Raji (cell line): ENCODE measurements around the gene URB1.

ENCODE experiments used
- POLR2A ChIP-seq: IDR thresholded peaks from 2 replicates; pipeline ENCODE4 v1.6.1; 2011; ENCODE audit warnings: low read depth, low read length, control low read depth; ENCODE audit not compliant: insufficient read depth

URB1 gene

DNA sequence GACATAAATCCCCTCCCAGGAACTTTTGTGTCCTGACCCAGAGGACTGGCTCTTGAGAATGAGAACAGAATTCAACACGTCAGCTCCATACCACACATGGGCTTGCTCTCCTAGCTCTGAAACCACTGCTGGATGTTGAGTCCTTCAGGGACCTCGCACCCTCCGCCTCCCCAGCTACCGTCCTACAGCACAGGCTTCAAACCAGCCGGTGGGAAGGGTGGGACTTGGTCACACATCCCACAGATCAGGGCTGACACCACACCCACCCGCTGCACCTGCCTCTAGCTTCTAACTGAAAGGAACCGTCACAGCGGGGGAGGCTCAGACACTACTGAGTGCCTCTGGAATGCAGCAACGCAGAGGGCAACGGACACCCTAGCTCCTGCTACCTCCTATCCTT, 70.1 kb downstream of the URB1 start:
- no peak for TF ChIP-seq POLR2A

DNA sequence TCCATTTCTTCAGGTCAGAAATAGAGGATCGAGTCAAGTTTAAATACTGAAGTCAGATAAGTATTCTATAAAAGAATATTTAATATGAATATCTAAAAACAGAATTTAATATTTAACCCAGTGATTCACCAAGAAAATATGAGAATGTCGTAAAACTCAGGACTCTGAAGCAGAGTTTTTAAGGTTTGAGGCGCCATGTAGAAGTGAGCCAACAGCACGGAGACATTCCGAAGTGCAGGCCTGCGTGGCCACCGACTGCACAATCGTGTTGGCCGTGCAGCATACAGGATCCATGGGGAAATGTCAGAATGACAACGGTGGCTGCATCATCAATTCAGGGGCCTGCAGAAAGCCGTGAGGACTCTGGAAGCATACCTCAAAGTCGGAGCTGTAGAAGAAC, 70.7 kb downstream of the URB1 start:
- TF ChIP-seq POLR2A: no peak

DNA sequence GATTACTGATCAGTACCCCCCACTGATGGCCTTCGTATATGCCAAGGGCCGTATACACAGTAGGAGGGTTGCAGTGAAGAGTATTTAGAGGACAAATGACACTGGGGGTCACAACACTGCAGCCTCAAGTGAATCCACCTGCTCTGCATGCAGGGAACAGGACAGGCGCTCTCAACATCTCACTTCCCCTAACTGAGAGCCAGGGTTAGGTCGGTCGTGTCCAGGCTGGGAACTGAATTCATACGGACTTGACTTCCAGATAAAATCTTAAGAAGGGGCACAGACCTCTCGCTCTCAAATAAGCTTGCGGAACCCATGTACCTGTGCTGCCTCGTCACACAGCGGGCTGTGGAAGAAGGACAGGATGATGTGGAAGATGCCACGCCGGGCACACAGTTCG, 71.3 kb downstream of the URB1 start:
- no peak for TF ChIP-seq POLR2A

DNA sequence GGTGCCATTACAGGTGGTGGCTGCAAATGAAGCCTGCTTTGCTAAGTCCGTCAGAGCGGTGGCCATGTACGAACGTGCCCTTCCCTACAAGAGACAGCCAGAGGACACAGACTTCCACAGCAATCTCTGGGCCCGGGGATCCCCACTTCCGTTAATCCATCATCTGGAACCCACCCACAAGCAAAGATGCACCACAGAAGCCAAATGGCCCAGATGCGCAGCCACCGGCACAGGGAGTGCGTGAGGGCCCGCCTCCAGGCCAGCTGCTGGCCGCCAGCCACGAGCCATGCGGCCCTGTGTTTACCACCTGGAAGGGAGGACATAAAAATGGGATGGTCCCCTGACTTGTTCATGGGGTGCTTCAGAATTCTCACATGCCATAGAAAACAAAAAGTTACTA, 72.1 kb downstream of the URB1 start:
- no peak for TF ChIP-seq POLR2A

DNA sequence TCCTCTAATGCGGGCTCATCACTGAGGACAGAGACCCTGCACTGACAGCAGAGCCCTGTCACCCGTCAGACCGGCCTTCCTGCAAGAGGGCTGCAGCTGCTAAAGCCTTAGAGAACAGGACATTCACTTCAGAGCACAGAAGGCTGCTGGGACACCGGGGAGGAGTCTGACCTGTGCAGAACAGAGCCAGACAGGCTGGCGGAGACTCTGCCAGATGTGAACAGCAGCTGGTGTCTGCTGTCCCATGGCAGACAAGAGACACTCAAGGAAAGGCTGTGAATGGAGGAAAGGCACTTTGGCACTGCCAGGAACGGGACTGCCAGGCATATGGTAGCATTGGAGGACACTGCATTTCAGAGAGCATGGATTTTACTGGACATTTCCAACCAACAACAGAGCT, 72.8 kb downstream of the URB1 start:
- TF ChIP-seq POLR2A: no peak

DNA sequence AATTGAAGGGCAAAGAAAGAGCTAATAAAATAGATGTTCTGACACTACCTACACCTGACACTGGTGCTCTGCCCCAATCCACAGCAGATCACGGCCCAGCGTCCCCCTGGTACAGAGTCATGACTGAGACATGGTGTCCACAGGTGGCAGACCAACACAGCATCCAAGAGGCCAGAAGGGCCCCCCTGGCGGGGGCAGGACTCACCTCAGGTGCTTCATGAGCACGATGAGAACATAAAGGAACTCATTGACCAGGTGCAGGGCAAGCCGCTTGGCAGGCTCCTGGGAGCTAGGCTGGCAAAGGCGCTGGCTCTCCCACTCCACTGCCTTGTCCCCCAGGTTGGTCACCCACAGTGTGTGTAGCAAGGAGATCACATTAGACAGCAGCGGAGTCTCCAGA, 73.8 kb downstream of the URB1 start:
- TF ChIP-seq POLR2A: no peak

DNA sequence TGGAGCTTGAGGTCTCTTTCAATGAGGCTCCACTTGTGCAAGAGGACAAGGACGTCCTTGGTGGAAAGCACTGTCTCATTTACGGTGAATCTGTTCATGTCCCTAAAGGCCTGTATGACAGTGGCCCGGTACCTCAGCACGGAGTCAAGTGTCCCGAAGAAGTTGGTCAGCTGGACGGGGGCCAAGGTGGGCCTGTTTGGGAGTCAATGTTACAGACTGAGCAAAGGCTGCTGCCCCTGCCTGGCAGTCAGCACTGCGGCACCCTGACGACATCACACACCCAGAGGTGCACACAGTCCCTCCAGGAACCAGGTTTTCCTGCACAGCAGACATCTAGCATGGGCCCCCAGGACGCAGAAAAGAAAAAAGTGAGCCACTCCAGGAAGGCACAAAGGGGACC, 75.1 kb downstream of the URB1 start:
- no peak for TF ChIP-seq POLR2A

DNA sequence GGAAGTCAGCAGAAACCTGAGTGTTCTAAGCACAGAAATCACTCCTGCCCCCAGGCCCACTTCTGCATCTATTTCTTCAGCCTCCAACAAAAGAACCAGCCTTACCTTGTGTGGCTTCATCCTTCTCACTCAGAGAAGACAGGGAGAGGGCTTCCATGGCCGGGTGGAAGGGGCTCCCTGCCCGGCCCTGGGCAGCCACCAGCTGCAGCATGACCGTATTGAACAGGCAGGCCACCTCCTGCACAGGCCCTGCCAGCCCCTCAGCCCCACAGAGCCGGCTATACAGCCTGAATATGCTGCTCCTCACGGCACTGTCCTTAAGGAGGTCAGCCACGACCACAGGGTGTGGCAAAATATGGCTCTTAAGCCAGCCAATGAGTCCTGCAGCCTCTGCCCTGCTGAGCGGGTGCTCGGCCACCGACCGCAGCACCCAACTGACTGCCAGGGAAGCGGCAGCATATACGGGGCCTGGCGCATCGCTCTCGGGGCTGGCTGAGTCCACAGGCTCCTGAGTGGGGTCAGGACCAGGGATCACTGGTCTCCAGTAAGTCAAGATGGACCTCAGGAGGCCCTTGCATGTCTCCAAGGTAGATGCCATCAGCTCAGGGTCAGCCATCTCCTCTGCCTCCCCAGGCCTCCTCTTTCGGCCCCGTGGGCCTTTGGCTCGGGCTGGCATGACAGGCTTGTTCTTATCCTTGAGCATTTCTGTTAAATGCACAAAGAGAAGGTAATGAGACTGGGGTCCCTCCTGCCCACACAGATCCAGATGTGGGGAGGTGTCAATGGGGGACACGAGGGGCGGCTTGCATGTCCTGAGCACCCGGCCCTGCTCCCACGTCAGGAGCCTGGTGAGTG, 76.2 kb downstream of the URB1 start:
- TF ChIP-seq POLR2A: no peak

DNA sequence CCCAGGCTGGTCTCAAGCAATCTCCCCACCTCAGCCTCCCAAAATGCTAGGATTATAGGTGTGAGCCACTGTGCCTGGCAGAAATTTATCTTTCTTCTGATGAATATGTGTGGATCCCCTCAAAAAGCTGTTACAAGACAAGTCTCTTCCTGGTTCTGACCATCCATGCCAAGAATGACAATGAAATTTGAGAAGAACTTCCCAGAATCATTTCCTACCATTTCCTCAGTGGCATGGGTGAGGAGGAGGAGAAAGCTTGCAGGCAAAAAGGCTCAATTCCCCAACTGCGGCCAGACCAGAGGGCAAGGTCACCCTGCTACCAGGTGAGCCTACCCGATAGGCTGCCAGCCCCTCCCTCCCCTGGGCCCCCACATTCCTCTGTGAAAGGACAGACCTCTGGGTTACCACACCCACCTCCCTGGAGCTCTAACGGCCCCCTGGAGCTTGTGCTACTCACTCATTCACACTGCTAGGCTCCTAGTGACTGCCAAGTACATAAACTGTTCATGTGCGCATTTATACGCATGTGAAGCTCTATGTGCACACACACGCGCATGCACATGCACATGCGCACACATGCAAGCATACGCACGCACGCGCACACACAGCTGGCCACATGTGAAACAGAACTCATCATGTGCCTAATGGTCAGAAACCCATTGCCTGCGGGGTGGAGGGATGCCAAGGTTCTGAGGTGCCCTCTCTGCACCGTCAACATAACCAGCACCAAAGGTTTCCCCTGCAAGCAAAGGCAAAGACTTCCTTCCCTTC, 77.1 kb downstream of the URB1 start:
- TF ChIP-seq POLR2A: no peak

DNA sequence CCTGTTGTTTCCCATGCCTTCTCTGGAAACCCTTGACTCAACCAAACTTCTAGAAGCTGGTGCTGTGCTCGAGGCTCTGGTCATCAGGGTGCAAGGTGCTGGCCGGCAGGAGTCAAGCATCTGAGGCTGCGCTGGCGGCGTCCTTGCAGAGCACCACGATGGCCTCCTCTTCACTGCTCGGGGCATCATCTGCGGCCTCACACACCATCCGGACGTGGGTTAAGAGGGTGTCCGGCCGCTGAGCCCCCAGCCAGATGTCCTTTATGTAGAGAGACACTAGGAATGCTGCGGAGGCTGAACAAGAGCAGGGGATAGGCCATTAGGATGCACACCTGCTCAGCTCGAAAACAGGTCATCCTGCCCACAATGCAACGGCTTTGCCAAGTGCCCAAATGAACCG, 78.0 kb downstream of the URB1 start:
- no peak for TF ChIP-seq POLR2A

DNA sequence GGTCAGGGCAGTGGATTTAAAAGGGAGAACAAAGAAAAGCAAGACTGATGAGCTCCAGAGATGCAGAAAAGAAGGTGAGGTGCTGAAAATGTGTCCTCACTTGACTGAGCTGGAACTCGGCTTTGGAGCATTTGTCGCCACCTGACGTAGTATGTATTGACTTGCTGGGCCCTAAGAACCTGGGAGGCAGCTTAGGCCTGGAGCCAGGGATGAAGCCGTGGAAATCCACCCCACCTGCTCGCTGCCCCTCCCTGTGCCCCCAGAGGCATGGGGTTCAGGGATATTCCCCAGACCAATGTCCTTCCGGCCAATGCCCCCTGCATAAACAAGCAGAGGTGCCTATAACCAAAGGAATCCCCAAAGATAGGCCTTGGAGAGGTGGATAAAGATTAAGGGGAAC, 79.8 kb downstream of the URB1 start:
- TF ChIP-seq POLR2A: no peak

DNA sequence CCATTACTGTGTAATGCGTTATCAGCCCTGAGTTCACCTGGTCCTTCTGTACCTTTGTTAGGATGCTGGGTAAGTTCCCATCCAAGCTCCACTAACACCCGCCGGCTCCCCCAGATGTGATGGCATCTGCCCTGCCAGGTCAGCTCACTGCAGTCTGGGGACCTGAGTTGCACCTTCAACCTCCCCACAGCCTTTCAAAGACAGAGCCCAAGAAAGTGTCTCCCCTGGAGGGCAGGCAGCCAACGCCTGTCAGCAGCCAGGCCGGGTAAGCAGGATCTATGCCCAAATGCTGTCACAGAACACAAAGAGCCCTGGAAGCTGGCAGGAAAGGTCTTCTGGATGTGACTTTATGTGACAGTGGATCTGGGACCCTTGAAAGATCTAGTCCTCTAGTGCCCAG, 80.5 kb downstream of the URB1 start:
- TF ChIP-seq POLR2A: no peak

DNA sequence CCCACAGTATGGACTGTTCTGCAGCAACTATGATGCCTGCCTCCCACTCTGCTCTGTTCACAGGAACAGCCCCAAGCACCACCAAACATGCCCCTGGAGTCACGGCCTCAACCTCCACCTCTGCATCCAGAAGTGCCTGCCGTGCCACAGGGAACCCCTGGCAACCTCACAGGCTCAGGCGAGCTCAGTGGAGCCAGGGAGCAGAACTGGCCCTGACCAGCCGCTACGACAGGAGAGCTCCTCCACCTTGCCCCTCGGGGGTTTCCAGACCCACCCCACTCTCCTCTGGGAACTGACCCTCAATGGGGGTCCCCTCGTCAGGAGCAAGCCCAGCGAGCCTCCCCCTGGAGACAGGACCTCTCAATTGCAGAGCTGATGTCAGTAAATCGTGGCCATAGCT, 81.2 kb downstream of the URB1 start:
- TF ChIP-seq POLR2A: no peak

DNA sequence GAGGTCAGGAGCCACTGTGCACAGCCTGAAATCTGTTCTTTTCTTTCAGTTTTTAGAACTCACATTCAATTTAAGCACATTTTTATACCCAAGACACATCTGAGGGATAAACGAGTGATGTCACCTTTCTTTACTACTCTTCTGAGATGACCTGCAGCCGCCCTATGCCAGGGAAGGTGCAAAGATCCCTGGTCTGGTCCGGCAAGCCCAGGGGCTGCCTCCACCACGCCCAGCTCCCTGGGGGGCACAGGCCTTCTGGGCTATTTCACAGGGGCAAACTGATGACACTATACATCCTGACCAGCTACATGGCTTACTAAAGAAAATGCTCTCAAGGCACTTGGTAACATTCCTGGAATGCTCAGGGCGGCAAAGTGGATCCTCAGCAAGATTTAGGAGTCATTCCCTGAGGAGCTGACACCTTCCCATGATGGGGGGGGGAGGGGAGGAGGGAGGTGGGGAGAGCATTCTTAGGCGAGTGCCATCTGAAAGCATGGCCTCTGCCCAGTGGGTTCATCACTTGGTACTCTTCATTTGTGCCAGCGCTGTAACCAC, 82.8 kb downstream of the URB1 start:
- no peak for TF ChIP-seq POLR2A

DNA sequence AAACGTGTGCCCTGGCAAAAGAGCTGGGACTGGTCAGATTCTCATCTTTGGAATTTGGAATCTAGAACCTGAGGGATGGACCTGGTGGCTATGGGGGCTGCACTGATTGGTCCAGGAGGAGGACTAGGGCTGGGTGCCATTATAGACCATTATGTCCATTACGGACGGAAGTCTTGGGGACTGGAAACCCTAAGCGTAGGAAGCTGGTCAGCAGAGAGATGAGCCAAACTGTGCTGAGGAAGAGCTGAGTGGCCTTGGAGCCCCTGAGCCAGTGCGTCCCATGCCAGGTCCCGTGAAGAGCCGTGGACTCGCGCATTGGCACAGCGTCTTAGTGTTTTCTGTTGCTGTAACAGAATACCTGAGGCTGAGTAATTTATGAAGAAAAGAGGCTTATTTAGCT, 84.1 kb downstream of the URB1 start:
- no peak for TF ChIP-seq POLR2A

DNA sequence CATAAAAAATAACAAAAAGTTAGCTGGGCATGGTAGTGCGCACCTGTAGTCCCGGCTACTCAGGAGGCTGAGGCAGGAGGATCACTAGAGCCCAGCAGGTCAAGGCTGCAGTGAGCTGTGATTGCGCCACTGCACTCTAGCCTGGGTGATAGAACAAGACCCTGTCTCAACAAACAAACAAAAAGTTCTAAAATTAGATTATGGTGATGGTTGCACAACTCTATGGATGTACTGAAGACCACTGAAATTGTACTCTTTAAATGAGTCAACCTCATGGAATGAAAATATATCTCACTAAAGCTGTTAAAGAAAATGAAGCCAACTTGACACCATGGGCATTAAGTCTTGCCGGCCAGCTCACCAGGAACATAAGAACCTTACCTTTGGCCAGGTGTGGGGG, 85.1 kb downstream of the URB1 start:
- no peak for TF ChIP-seq POLR2A
